Esophagus squamous epithelium (tissue), 5 donors: ENCODE results near the gene AHDC1. TPM values are rescaled to one million over a fixed set of nuclear protein-coding genes. Genes with fewer than 3 reads are reported as not detected.

Source experiments
- DNase-seq: peaks from one replicate; lab custom pipeline; 2025; lab: John Stamatoyannopoulos, UW
- H3K27ac ChIP-seq, 4 donors: fragments of 200-600 bp; sonication (generic); one replicate each; pipeline ENCODE4 v1.5.1; 2016 to 2019; ENCODE audit warnings: mild to moderate bottlenecking in 1 of 4
- H3K27me3 ChIP-seq, 4 donors: fragments of 200-600 bp; sonication (generic); 1 replicate in 3 of 4; 2 replicates in 1 of 4; pipeline versions ENCODE4 v1.5.1 to v1.6.0; 2017 to 2021; ENCODE audit warnings: antibody characterized with exemption in 1 of 4
- H3K36me3 ChIP-seq, 3 donors: fragments of 200-600 bp; sonication (generic); one replicate each; pipeline ENCODE4 v1.5.1; 2016 to 2019
- H3K4me1 ChIP-seq, 3 donors: fragments of 200-600 bp; sonication (generic); one replicate each; pipeline ENCODE4 v1.5.1; 2017 to 2019
- H3K4me3 ChIP-seq, 4 donors: fragments of 200-600 bp; sonication (generic); 1 replicate in 3 of 4; 2 replicates in 1 of 4; pipeline ENCODE4 v1.5.1; 2016 to 2019; ENCODE audit warnings: mild to moderate bottlenecking in 2 of 4, moderate library complexity in 1 of 4
- H3K9me3 ChIP-seq, 3 donors: fragments of 200-600 bp; sonication (generic); one replicate each; pipeline ENCODE4 v1.5.1; 2016 to 2019
- POLR2A ChIP-seq, 4 donors: fragments of 450-650 bp; IDR thresholded peaks; one replicate each; pipeline ENCODE4 v1.6.1; 2017; ENCODE audit warnings: antibody characterized with exemption in 4 of 4, mild to moderate bottlenecking in 4 of 4, moderate library complexity in 3 of 4
- WGBS, 2 donors: methylation state at CpG; one replicate each; pipeline ENCODE4 v1.1.5; 2018; 5-methylcytosine and 5-hydroxymethylcytosine counted together
- intact Hi-C: fragments of 100-400 bp; cut with DNase I; formaldehyde crosslinking; loops from one replicate; pipeline ENCODE4 v1.15.0; 2022
- total RNA-seq, 4 donors: library from RNA; depleted of rRNA; stranded (reverse); fragments of >200 nt; gene quantifications; one replicate each; pipeline ENCODE4 v1.1.0, GENCODE V29; 2016
- TF ChIP-seq, protein P1 (sequence below), 6 experiments: fragments of 450-650 bp in 4 of 6; fragments of 200-600 bp in 2 of 6; sonication (generic) in 2 of 6; IDR thresholded peaks; one replicate each; pipeline ENCODE4 v1.5.1; 2016 to 2019; ENCODE audit warnings: antibody characterized with exemption in 6 of 6, mild to moderate bottlenecking in 4 of 6, moderate library complexity in 4 of 6
- donor health status: DM: yes; HTN: yes; CAD: no.

The AHDC1 gene
- total RNA-seq, 4 donors from 2014 or later: 22.2 to 112 (median 30.6) TPM

- TF ChIP-seq, protein P1, sequence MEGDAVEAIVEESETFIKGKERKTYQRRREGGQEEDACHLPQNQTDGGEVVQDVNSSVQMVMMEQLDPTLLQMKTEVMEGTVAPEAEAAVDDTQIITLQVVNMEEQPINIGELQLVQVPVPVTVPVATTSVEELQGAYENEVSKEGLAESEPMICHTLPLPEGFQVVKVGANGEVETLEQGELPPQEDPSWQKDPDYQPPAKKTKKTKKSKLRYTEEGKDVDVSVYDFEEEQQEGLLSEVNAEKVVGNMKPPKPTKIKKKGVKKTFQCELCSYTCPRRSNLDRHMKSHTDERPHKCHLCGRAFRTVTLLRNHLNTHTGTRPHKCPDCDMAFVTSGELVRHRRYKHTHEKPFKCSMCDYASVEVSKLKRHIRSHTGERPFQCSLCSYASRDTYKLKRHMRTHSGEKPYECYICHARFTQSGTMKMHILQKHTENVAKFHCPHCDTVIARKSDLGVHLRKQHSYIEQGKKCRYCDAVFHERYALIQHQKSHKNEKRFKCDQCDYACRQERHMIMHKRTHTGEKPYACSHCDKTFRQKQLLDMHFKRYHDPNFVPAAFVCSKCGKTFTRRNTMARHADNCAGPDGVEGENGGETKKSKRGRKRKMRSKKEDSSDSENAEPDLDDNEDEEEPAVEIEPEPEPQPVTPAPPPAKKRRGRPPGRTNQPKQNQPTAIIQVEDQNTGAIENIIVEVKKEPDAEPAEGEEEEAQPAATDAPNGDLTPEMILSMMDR (IDR thresholded peaks at IDR 0.05): no peak
- TF ChIP-seq POLR2A (IDR thresholded peaks at IDR 0.05): no peak
- Histone ChIP-seq H3K36me3 (no peaks in the 10 kb centered on the region), H3K9me3 (no peaks in the 10 kb centered on the region), H3K27me3 (no peaks in the 10 kb centered on the region), H3K4me3 (peak overlapping the region; percentile 24 to 74 (median 44)), H3K27ac (peak overlapping the region; percentile 55 to 97 (median 96)), H3K4me1 (peaks cover 68 to 100% (median 76%) of the 10 kb centered on the region in 3 donors)
- intact Hi-C loops: no loop called here
- WGBS, 2 donors: 2 to 27% methylated on average over 4 to 9 of the region's 44 CpGs
- DNase-seq: no peak
These were observed 28.1 kb downstream of the AHDC1 start for GRCh38 chr1:27575840-27576331.

DNA sequence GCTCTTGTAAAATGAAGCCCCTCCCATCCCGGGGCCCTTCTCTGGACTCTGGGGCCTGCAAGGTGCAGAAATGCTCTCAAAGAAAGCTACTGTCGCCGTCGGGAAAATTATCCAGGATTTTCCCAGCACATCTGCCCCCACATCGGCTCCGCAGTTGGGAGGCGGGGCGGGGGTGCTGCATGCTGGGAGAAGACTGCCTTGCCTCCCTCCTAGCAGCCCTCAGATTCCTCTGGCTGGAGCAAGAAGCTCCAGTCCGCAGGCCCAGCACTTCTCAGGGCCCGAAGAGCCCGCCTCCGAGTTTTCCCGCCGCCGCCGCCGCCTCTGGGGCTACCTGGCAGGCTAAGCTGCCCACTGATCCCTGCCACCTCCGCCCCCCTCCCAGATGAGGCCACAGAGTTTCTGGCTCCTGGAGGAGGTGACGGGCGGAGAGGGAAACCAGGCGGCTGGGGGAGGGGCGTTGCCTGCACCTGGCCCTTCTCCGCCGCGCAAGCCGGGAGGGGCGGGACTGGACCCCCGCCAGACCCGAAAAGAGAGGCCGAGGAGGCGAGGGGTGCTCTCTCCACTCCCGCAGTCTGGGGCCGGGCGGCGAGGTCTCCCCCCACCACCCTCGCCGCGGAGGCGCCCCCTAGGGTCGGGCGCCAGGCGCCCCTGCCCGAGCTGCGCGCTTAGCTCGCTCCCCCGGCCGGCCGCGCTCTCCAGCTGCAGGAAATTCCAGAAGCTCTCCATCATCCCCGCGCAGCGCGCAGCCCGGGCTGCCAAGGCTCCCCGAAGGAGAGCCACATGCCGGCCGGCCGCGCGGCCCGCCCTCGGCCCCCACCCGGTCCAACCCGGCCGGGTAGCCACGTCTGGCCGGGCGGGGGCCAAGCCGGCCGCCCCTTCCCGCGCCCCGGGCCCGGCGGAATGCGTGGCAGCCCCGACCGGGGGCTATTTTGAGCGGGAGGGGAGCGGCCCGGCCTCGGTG is 28.8 kb downstream of the AHDC1 start:
- intact Hi-C loops: no loop called here
- no peaks in the 10 kb centered on the region for H3K27me3 ChIP-seq
- H3K4me1 ChIP-seq: peaks cover 74 to 100% (median 83%) of the 10 kb centered on the region in 3 donors
- DNase-seq: no peak
- peak overlapping the region; percentile 55 to 97 (median 96) for H3K27ac ChIP-seq
- H3K9me3 ChIP-seq: no peaks in the 10 kb centered on the region
- 11% methylated on average over 17 of the region's 83 CpGs; no CpG with 5 or more reads in 1 of the 2 donors for WGBS, 2 donors
- peak overlapping the region; percentile 24 to 74 (median 44) for H3K4me3 ChIP-seq
- TF ChIP-seq POLR2A (IDR thresholded peaks at IDR 0.05): no peak
- TF ChIP-seq, protein P1 (IDR thresholded peaks at IDR 0.05): peak in 1 of 6 experiments; percentile 2
- no peaks in the 10 kb centered on the region for H3K36me3 ChIP-seq

- WGBS, 2 donors: 66 to 74% methylated on average over 7 to 8 of the region's 8 CpGs
- Histone ChIP-seq H3K4me3 (peak overlapping the region in 1 of 4 donors; percentile 35), H3K27ac (peak overlapping the region; percentile 55 to 97 (median 96)), H3K9me3 (no peaks in the 10 kb centered on the region), H3K4me1 (peaks cover 84 to 100% (median 89%) of the 10 kb centered on the region in 3 donors), H3K36me3 (no peaks in the 10 kb centered on the region), H3K27me3 (no peaks in the 10 kb centered on the region)
- intact Hi-C loops: no loop called here
- TF ChIP-seq, protein P1 (IDR thresholded peaks at IDR 0.05): no peak
- TF ChIP-seq POLR2A (IDR thresholded peaks at IDR 0.05): no peak
- no peak for DNase-seq
These were observed 29.8 kb downstream of the AHDC1 start for GRCh38 chr1:27574001-27574781.

DNA sequence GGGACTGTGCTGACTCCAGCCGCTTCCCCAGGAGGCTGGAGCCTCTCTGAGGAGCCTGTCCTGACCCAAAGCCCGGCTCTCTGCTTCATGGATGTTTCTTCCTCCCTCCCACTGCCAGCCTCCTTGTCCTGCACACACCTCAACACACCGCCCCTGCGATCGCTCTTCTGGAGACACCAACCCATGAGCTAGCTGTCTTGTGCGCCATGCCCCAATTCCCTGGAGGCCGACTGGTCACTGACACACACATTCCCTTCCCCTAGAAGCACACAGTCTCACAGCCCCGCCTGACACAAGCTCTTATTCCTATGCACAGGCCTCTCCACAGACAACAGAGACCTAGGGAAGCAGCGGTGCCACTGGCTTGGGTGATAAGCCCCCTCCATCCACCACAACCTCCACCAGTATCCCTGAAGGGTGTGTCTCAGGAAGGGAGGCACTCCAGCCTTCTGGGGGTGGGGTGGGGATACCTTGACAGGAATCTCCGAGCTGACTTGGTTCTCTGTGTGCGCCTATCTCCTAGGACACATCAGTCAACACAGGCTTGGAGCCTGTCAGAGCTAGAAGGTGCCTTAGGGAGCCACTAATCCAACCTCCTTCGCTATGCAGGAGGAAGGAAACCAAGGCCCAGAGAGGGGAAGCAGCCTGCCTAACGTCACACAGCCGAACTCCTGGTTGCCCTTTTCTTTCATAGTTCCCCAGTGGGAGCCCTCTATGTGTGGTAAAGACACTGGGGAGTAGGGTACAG is 31.1 kb downstream of the AHDC1 start:
- H3K9me3 ChIP-seq: no peaks in the 10 kb centered on the region
- no peaks in the 10 kb centered on the region for H3K27me3 ChIP-seq
- intact Hi-C loops: no loop called here
- H3K36me3 ChIP-seq: no peaks in the 10 kb centered on the region
- no peak for DNase-seq
- H3K4me1 ChIP-seq: peaks cover 91 to 100% (median 91%) of the 10 kb centered on the region in 3 donors
- 47 to 62% methylated on average over 12 to 14 of the region's 14 CpGs for WGBS, 2 donors
- peak overlapping the region; percentile 89 to 97 (median 96) for H3K27ac ChIP-seq
- TF ChIP-seq POLR2A (IDR thresholded peaks at IDR 0.05): peak in 1 of 4 donors; percentile 11
- TF ChIP-seq, protein P1 (IDR thresholded peaks at IDR 0.05): no peak
- peak overlapping the region in 1 of 4 donors; percentile 10 for H3K4me3 ChIP-seq
